ENCODE measurements around the gene MXD4. TPM values are rescaled to one million over a fixed set of nuclear protein-coding genes. Genes with fewer than 3 reads are reported as not detected.

The MXD4 gene
- polyA plus RNA-seq, 2 donors = 14.5 to 27.2 TPM

GRCh38 chr4:2295500-2295899 lies 33.6 kb upstream of the MXD4 start:
- Histone ChIP-seq H3K27ac (ENCODE audit: low read depth in 2 of 2, low read length in 1 of 2) (no peak overlapping the region), H3K4me1 (ENCODE audit: control insufficient read depth in 2 of 2, insufficient read depth in 2 of 2, low read length in 1 of 2) (peaks cover 3 to 7% of the 10 kb centered on the region in 2 donors), H3K9me3 (ENCODE audit: control insufficient read depth in 2 of 2, insufficient read depth in 1 of 2, low read depth in 1 of 2, low read length in 1 of 2) (no peaks in the 10 kb centered on the region), H3K36me3 (ENCODE audit: control insufficient read depth in 2 of 2, insufficient read depth in 2 of 2, low read length in 1 of 2) (peaks cover 0 to 8% of the 10 kb centered on the region in 2 donors), H3K4me3 (ENCODE audit: low read depth in 1 of 2, low read length in 2 of 2) (no peak overlapping the region), H3K27me3 (ENCODE audit: control insufficient read depth in 1 of 2, insufficient read depth in 2 of 2, low read length in 2 of 2) (no peaks in the 10 kb centered on the region)
- 83 to 93% methylated on average over 9 of the region's 9 CpGs for WGBS, 2 donors

GRCh38 chr4:2292646-2293108 lies 30.8 kb upstream of the MXD4 start:
- Histone ChIP-seq H3K9me3 (ENCODE audit: control insufficient read depth in 2 of 2, insufficient read depth in 1 of 2, low read depth in 1 of 2, low read length in 1 of 2) (no peaks in the 10 kb centered on the region), H3K36me3 (ENCODE audit: control insufficient read depth in 2 of 2, insufficient read depth in 2 of 2, low read length in 1 of 2) (peaks cover 0 to 5% of the 10 kb centered on the region in 2 donors), H3K27ac (ENCODE audit: low read depth in 2 of 2, low read length in 1 of 2) (no peak overlapping the region), H3K4me1 (ENCODE audit: control insufficient read depth in 2 of 2, insufficient read depth in 2 of 2, low read length in 1 of 2) (peaks cover 3 to 5% of the 10 kb centered on the region in 2 donors), H3K4me3 (ENCODE audit: low read depth in 1 of 2, low read length in 2 of 2) (no peak overlapping the region), H3K27me3 (ENCODE audit: control insufficient read depth in 1 of 2, insufficient read depth in 2 of 2, low read length in 2 of 2) (no peaks in the 10 kb centered on the region)
- WGBS, 2 donors = 60 to 63% methylated on average over 6 of the region's 6 CpGs

GRCh38 chr4:2291705-2292645 lies 30.1 kb upstream of the MXD4 start:
- H3K4me3 ChIP-seq (ENCODE audit: low read depth in 1 of 2, low read length in 2 of 2) = no peak overlapping the region
- H3K27ac ChIP-seq (ENCODE audit: low read depth in 2 of 2, low read length in 1 of 2) = peak overlapping the region in 1 of 2 donors; percentile 6
- no peaks in the 10 kb centered on the region for H3K36me3 ChIP-seq (ENCODE audit: control insufficient read depth in 2 of 2, insufficient read depth in 2 of 2, low read length in 1 of 2)
- 78 to 83% methylated on average over 20 of the region's 20 CpGs for WGBS, 2 donors
- H3K27me3 ChIP-seq (ENCODE audit: control insufficient read depth in 1 of 2, insufficient read depth in 2 of 2, low read length in 2 of 2) = no peaks in the 10 kb centered on the region
- peaks cover 3 to 4% of the 10 kb centered on the region in 2 donors for H3K4me1 ChIP-seq (ENCODE audit: control insufficient read depth in 2 of 2, insufficient read depth in 2 of 2, low read length in 1 of 2)
- no peaks in the 10 kb centered on the region for H3K9me3 ChIP-seq (ENCODE audit: control insufficient read depth in 2 of 2, insufficient read depth in 1 of 2, low read depth in 1 of 2, low read length in 1 of 2)

- Histone ChIP-seq H3K4me3 (ENCODE audit: low read depth in 1 of 2, low read length in 2 of 2) (no peak overlapping the region), H3K4me1 (ENCODE audit: control insufficient read depth in 2 of 2, insufficient read depth in 2 of 2, low read length in 1 of 2) (peaks cover 3 to 4% of the 10 kb centered on the region in 2 donors), H3K27ac (ENCODE audit: low read depth in 2 of 2, low read length in 1 of 2) (no peak overlapping the region), H3K9me3 (ENCODE audit: control insufficient read depth in 2 of 2, insufficient read depth in 1 of 2, low read depth in 1 of 2, low read length in 1 of 2) (no peaks in the 10 kb centered on the region), H3K27me3 (ENCODE audit: control insufficient read depth in 1 of 2, insufficient read depth in 2 of 2, low read length in 2 of 2) (no peaks in the 10 kb centered on the region), H3K36me3 (ENCODE audit: control insufficient read depth in 2 of 2, insufficient read depth in 2 of 2, low read length in 1 of 2) (no peaks in the 10 kb centered on the region)
- 75 to 77% methylated on average over 24 of the region's 24 CpGs for WGBS, 2 donors
Measured at GRCh38 chr4:2290974-2291704, 29.2 kb upstream of the MXD4 start.

GRCh38 chr4:2290488-2290887 lies 28.6 kb upstream of the MXD4 start:
- Histone ChIP-seq H3K36me3 (ENCODE audit: control insufficient read depth in 2 of 2, insufficient read depth in 2 of 2, low read length in 1 of 2) (no peaks in the 10 kb centered on the region), H3K4me3 (ENCODE audit: low read depth in 1 of 2, low read length in 2 of 2) (no peak overlapping the region)
- 80 to 89% methylated on average over 9 of the region's 9 CpGs for WGBS, 2 donors

GRCh38 chr4:2289955-2290333 lies 28.0 kb upstream of the MXD4 start:
- WGBS, 2 donors = 90% methylated on average over 11 of the region's 11 CpGs
- peaks cover 0 to 4% of the 10 kb centered on the region in 2 donors for H3K4me1 ChIP-seq (ENCODE audit: control insufficient read depth in 2 of 2, insufficient read depth in 2 of 2, low read length in 1 of 2)
- no peak overlapping the region for H3K4me3 ChIP-seq (ENCODE audit: low read depth in 1 of 2, low read length in 2 of 2)
- no peak overlapping the region for H3K27ac ChIP-seq (ENCODE audit: low read depth in 2 of 2, low read length in 1 of 2)
- H3K9me3 ChIP-seq (ENCODE audit: control insufficient read depth in 2 of 2, insufficient read depth in 1 of 2, low read depth in 1 of 2, low read length in 1 of 2) = no peaks in the 10 kb centered on the region
- no peaks in the 10 kb centered on the region for H3K27me3 ChIP-seq (ENCODE audit: control insufficient read depth in 1 of 2, insufficient read depth in 2 of 2, low read length in 2 of 2)
- no peaks in the 10 kb centered on the region for H3K36me3 ChIP-seq (ENCODE audit: control insufficient read depth in 2 of 2, insufficient read depth in 2 of 2, low read length in 1 of 2)

More at GRCh38 chr4:2290488-2290887, 28.6 kb upstream of the MXD4 start:
- Histone ChIP-seq H3K4me1 (ENCODE audit: control insufficient read depth in 2 of 2, insufficient read depth in 2 of 2, low read length in 1 of 2) (peaks cover 0 to 4% of the 10 kb centered on the region in 2 donors), H3K9me3 (ENCODE audit: control insufficient read depth in 2 of 2, insufficient read depth in 1 of 2, low read depth in 1 of 2, low read length in 1 of 2) (no peaks in the 10 kb centered on the region), H3K27ac (ENCODE audit: low read depth in 2 of 2, low read length in 1 of 2) (no peak overlapping the region), H3K27me3 (ENCODE audit: control insufficient read depth in 1 of 2, insufficient read depth in 2 of 2, low read length in 2 of 2) (no peaks in the 10 kb centered on the region)

- H3K27me3 ChIP-seq (ENCODE audit: control insufficient read depth in 1 of 2, insufficient read depth in 2 of 2, low read length in 2 of 2) = no peaks in the 10 kb centered on the region
- no peak overlapping the region for H3K27ac ChIP-seq (ENCODE audit: low read depth in 2 of 2, low read length in 1 of 2)
- 91 to 92% methylated on average over 14 of the region's 14 CpGs for WGBS, 2 donors
- H3K36me3 ChIP-seq (ENCODE audit: control insufficient read depth in 2 of 2, insufficient read depth in 2 of 2, low read length in 1 of 2) = no peaks in the 10 kb centered on the region
- no peak overlapping the region for H3K4me3 ChIP-seq (ENCODE audit: low read depth in 1 of 2, low read length in 2 of 2)
- no peaks in the 10 kb centered on the region for H3K9me3 ChIP-seq (ENCODE audit: control insufficient read depth in 2 of 2, insufficient read depth in 1 of 2, low read depth in 1 of 2, low read length in 1 of 2)
- peaks cover 0 to 4% of the 10 kb centered on the region in 2 donors for H3K4me1 ChIP-seq (ENCODE audit: control insufficient read depth in 2 of 2, insufficient read depth in 2 of 2, low read length in 1 of 2)
Measured at GRCh38 chr4:2289311-2289954, 27.5 kb upstream of the MXD4 start.

GRCh38 chr4:2288051-2288541 lies 26.2 kb upstream of the MXD4 start:
- no peaks in the 10 kb centered on the region for H3K27me3 ChIP-seq (ENCODE audit: control insufficient read depth in 1 of 2, insufficient read depth in 2 of 2, low read length in 2 of 2)
- 85 to 86% methylated on average over 10 of the region's 10 CpGs for WGBS, 2 donors

GRCh38 chr4:2287594-2287915 lies 25.6 kb upstream of the MXD4 start:
- Histone ChIP-seq H3K9me3 (ENCODE audit: control insufficient read depth in 2 of 2, insufficient read depth in 1 of 2, low read depth in 1 of 2, low read length in 1 of 2) (peaks cover 0 to 2% of the 10 kb centered on the region in 2 donors), H3K4me1 (ENCODE audit: control insufficient read depth in 2 of 2, insufficient read depth in 2 of 2, low read length in 1 of 2) (peaks cover 0 to 4% of the 10 kb centered on the region in 2 donors), H3K27ac (ENCODE audit: low read depth in 2 of 2, low read length in 1 of 2) (no peak overlapping the region), H3K4me3 (ENCODE audit: low read depth in 1 of 2, low read length in 2 of 2) (no peak overlapping the region), H3K27me3 (ENCODE audit: control insufficient read depth in 1 of 2, insufficient read depth in 2 of 2, low read length in 2 of 2) (no peaks in the 10 kb centered on the region), H3K36me3 (ENCODE audit: control insufficient read depth in 2 of 2, insufficient read depth in 2 of 2, low read length in 1 of 2) (no peaks in the 10 kb centered on the region)
- WGBS, 2 donors = 91 to 93% methylated on average over 9 of the region's 9 CpGs

More at GRCh38 chr4:2288051-2288541, 26.2 kb upstream of the MXD4 start:
- no peaks in the 10 kb centered on the region for H3K36me3 ChIP-seq (ENCODE audit: control insufficient read depth in 2 of 2, insufficient read depth in 2 of 2, low read length in 1 of 2)
- peaks cover 0 to 2% of the 10 kb centered on the region in 2 donors for H3K9me3 ChIP-seq (ENCODE audit: control insufficient read depth in 2 of 2, insufficient read depth in 1 of 2, low read depth in 1 of 2, low read length in 1 of 2)
- H3K27ac ChIP-seq (ENCODE audit: low read depth in 2 of 2, low read length in 1 of 2) = no peak overlapping the region
- peaks cover 0 to 4% of the 10 kb centered on the region in 2 donors for H3K4me1 ChIP-seq (ENCODE audit: control insufficient read depth in 2 of 2, insufficient read depth in 2 of 2, low read length in 1 of 2)
- no peak overlapping the region for H3K4me3 ChIP-seq (ENCODE audit: low read depth in 1 of 2, low read length in 2 of 2)

All from esophagus (tissue), 2 donors.